H1 (cell line): ENCODE results near the gene SUCNR1. TPM values are rescaled to one million over a fixed set of nuclear protein-coding genes. Genes with fewer than 3 reads are reported as not detected.

ENCODE experiments used
- CTCF ChIA-PET: fragments of 300-600 bp; sonication (Branson Sonifier 250); formaldehyde crosslinking; loops from one replicate; lab custom pipeline; 2021; ENCODE audit not compliant: partially characterized antibody; lab: Charles Lee
- POLR2A ChIA-PET: fragments of 300-600 bp; sonication (Branson Sonifier 250); formaldehyde crosslinking; loops from one replicate; lab custom pipeline; 2021; ENCODE audit warnings: inconsistent platforms; ENCODE audit not compliant: partially characterized antibody; lab: Charles Lee
- DNase-seq, 2 experiments: peaks; one replicate each; pipeline versions ENCODE4 v3.0.0 to v3.0.0-alpha.2; 2010 to 2022; ENCODE audit warnings: low spot score in 2 of 2, low read depth in 1 of 2, mixed read lengths in 1 of 2
- FAIRE-seq: peaks from 2 replicates; lab custom pipeline; 2011; peaks lifted over from hg19 to GRCh38; lab: Jason Lieb, UNC
- H2AFZ ChIP-seq: 2 replicates; pipeline ENCODE4 v1.8.1; 2012; ENCODE audit warnings: low read length, inconsistent platforms
- H2AK5ac ChIP-seq: 2 replicates; pipeline ENCODE4 v1.6.1; 2013; ENCODE audit warnings: low read depth, low read length
- H2BK120ac ChIP-seq: replicated peaks from 2 replicates; pipeline ENCODE3; 2013; ENCODE audit warnings: low read depth, low read length, inconsistent platforms
- H2BK12ac ChIP-seq: 2 replicates; pipeline ENCODE4 v1.6.1; 2013; ENCODE audit warnings: low read depth, low read length
- H2BK15ac ChIP-seq: 2 replicates; pipeline ENCODE4 v1.6.1; 2013; ENCODE audit warnings: low read length
- H2BK20ac ChIP-seq: 2 replicates; pipeline ENCODE4 v1.6.1; 2013; ENCODE audit warnings: low read length
- H2BK5ac ChIP-seq: 2 replicates; pipeline ENCODE4 v1.6.1; 2013; ENCODE audit warnings: low read depth, low read length
- H3K14ac ChIP-seq: 2 replicates; pipeline ENCODE4 v1.6.1; 2013; ENCODE audit warnings: inconsistent platforms; ENCODE audit not compliant: insufficient read length
- H3K18ac ChIP-seq: 2 replicates; pipeline ENCODE4 v1.6.1; 2013; ENCODE audit warnings: low read length; ENCODE audit errors: extremely low read depth
- H3K23ac ChIP-seq: 2 replicates; pipeline ENCODE4 v1.6.1; 2013; ENCODE audit warnings: inconsistent platforms; ENCODE audit not compliant: insufficient read length
- H3K23me2 ChIP-seq: 2 replicates; pipeline ENCODE4 v1.6.1; 2013; ENCODE audit warnings: low read depth, low read length
- H3K27ac ChIP-seq: 2 replicates; pipeline ENCODE4 v1.6.1; 2011; ENCODE audit warnings: low read depth, low read length, inconsistent platforms
- H3K27me3 ChIP-seq, 4 experiments: replicated peaks in 1 of 4; 1 replicate in 1 of 4; 2 replicates in 3 of 4; pipeline versions ENCODE4 v1.6.1 to v1.8.1; 2011 to 2013; ENCODE audit warnings: low read length in 3 of 4, mild to moderate bottlenecking in 3 of 4, inconsistent platforms in 2 of 4, mixed read lengths in 2 of 4, moderate library complexity in 1 of 4; ENCODE audit not compliant: control insufficient read depth in 3 of 4, insufficient read depth in 3 of 4; ENCODE audit errors: extremely low read depth in 1 of 4
- H3K36me3 ChIP-seq, 4 experiments: 2 replicates each; pipeline versions ENCODE4 v1.6.1 to v1.8.1; 2011 to 2013; ENCODE audit warnings: mild to moderate bottlenecking in 4 of 4, low read length in 3 of 4, moderate library complexity in 2 of 4, control low read depth in 1 of 4, inconsistent platforms in 1 of 4; ENCODE audit not compliant: insufficient read depth in 4 of 4, control insufficient read depth in 2 of 4
- H3K4ac ChIP-seq: replicated peaks from 2 replicates; pipeline ENCODE3; 2013; ENCODE audit warnings: low read length, low read depth, mixed read lengths, inconsistent platforms; ENCODE audit not compliant: insufficient read length
- H3K4me1 ChIP-seq, 4 experiments: replicated peaks in 1 of 4; 1 replicate in 1 of 4; 2 replicates in 3 of 4; pipeline versions ENCODE4 v1.6.1 to v1.8.1; 2011 to 2013; ENCODE audit warnings: low read length in 3 of 4, inconsistent platforms in 2 of 4, mixed read lengths in 1 of 4; ENCODE audit not compliant: insufficient read depth in 4 of 4, control insufficient read depth in 3 of 4
- H3K4me2 ChIP-seq, 2 experiments: 2 replicates each; pipeline versions ENCODE4 v1.6.1 to v1.8.1; 2011 to 2013; ENCODE audit warnings: low read depth in 2 of 2, low read length in 2 of 2, control low read depth in 1 of 2, inconsistent platforms in 1 of 2, mild to moderate bottlenecking in 1 of 2; ENCODE audit not compliant: insufficient read depth in 1 of 2
- H3K4me3 ChIP-seq, 4 experiments: fragments of 200-600, 300-600 bp in 1 of 4; sonication (generic), shearing (Covaris generic), sonication (Bioruptor Twin) in 1 of 4; 2 replicates each; pipeline versions ENCODE4 v1.5.1 to v1.8.1; 2011 to 2016; ENCODE audit warnings: low read length in 4 of 4, low read depth in 3 of 4, control low read depth in 2 of 4, inconsistent platforms in 2 of 4, mild to moderate bottlenecking in 2 of 4, mixed read lengths in 1 of 4, moderate library complexity in 1 of 4; ENCODE audit not compliant: insufficient read depth in 2 of 4; ENCODE audit errors: extremely low read depth in 1 of 4
- H3K56ac ChIP-seq: replicated peaks from 2 replicates; pipeline ENCODE3; 2013; ENCODE audit warnings: low read depth, mild to moderate bottlenecking, mixed read lengths, low read length, inconsistent platforms; ENCODE audit not compliant: insufficient read length
- H3K79me1 ChIP-seq: 2 replicates; pipeline ENCODE4 v1.6.1; 2013; ENCODE audit warnings: low read depth, low read length, control low read depth
- H3K79me2 ChIP-seq, 2 experiments: 2 replicates each; pipeline versions ENCODE4 v1.6.1 to v1.8.1; 2012 to 2013; ENCODE audit warnings: low read length in 2 of 2, mild to moderate bottlenecking in 2 of 2, inconsistent platforms in 1 of 2; ENCODE audit not compliant: insufficient read depth in 2 of 2, control insufficient read depth in 1 of 2
- H3K9ac ChIP-seq, 4 experiments: replicated peaks in 1 of 4; 1 replicate in 1 of 4; 2 replicates in 3 of 4; pipeline versions ENCODE4 v1.6.1 to v1.8.1; 2011 to 2013; ENCODE audit warnings: low read depth in 3 of 4, low read length in 3 of 4, control low read depth in 2 of 4, mild to moderate bottlenecking in 2 of 4, moderate library complexity in 2 of 4, inconsistent platforms in 1 of 4; ENCODE audit errors: extremely low read depth in 1 of 4
- H3K9me3 ChIP-seq, 2 experiments: 2 replicates each; pipeline versions ENCODE4 v1.6.1 to v1.8.1; 2012 to 2013; ENCODE audit warnings: mild to moderate bottlenecking in 2 of 2, moderate library complexity in 2 of 2, control low read depth in 1 of 2, inconsistent platforms in 1 of 2, low read depth in 1 of 2, low read length in 1 of 2, mixed read lengths in 1 of 2; ENCODE audit not compliant: insufficient read depth in 2 of 2
- H4K20me1 ChIP-seq, 2 experiments: replicated peaks in 1 of 2; 2 replicates each; pipeline versions ENCODE3 to v1.8.1; 2011 to 2013; ENCODE audit warnings: inconsistent platforms in 2 of 2, low read length in 2 of 2, mild to moderate bottlenecking in 1 of 2; ENCODE audit not compliant: insufficient read depth in 2 of 2, control insufficient read depth in 1 of 2
- H4K5ac ChIP-seq: 2 replicates; pipeline ENCODE4 v1.6.1; 2013; ENCODE audit warnings: low read length, low read depth, mixed read lengths, inconsistent platforms; ENCODE audit not compliant: insufficient read length
- H4K8ac ChIP-seq: 2 replicates; pipeline ENCODE4 v1.8.0; 2013; ENCODE audit warnings: mild to moderate bottlenecking, moderate library complexity, low read length, inconsistent platforms; ENCODE audit not compliant: insufficient read depth; ENCODE audit errors: extremely low read depth
- H4K91ac ChIP-seq: replicated peaks from 2 replicates; pipeline ENCODE3; 2013; ENCODE audit warnings: low read length, mixed read lengths, inconsistent platforms; ENCODE audit not compliant: insufficient read length
- CEBPB ChIP-seq: IDR thresholded peaks from 2 replicates; pipeline ENCODE4 v1.6.1; 2012; ENCODE audit warnings: low read depth, low read length
- CHD1 ChIP-seq: IDR thresholded peaks from 2 replicates; pipeline ENCODE4 v1.6.1; 2012; ENCODE audit warnings: low read depth, low read length, improper control_type of control experiment
- EZH2 ChIP-seq: fragments of 200-600 bp; sonication (generic); IDR thresholded peaks from 2 replicates; pipeline ENCODE4 v1.7.1; 2012; ENCODE audit warnings: low read depth, mild to moderate bottlenecking, moderate library complexity, low read length, inconsistent platforms; ENCODE audit not compliant: severe bottlenecking
- FOSL1 ChIP-seq: IDR thresholded peaks from 2 replicates; pipeline ENCODE4 v1.6.1; 2011; ENCODE audit warnings: mild to moderate bottlenecking, low read depth, low read length, moderate library complexity; ENCODE audit not compliant: insufficient read depth
- JUND ChIP-seq: IDR thresholded peaks from 2 replicates; pipeline ENCODE4 v1.6.1; 2011; ENCODE audit warnings: mild to moderate bottlenecking, improper control_type of control experiment, low read length
- KDM4A ChIP-seq: IDR thresholded peaks from one replicate; pipeline ENCODE4 v1.7.1; 2012; ENCODE audit warnings: low read depth, mild to moderate bottlenecking, moderate library complexity, low read length, inconsistent platforms; ENCODE audit not compliant: severe bottlenecking
- POU5F1 ChIP-seq: IDR thresholded peaks from 2 replicates; pipeline ENCODE4 v1.6.1; 2011; ENCODE audit warnings: low read depth, mild to moderate bottlenecking, low read length, moderate library complexity
- SUZ12 ChIP-seq: fragments of 200-600 bp; sonication (generic); IDR thresholded peaks from 2 replicates; pipeline ENCODE4 v1.6.1; 2012; ENCODE audit warnings: mild to moderate bottlenecking, inconsistent platforms, low read length, moderate library complexity, mixed read lengths
- TAF1 ChIP-seq: IDR thresholded peaks from 2 replicates; pipeline ENCODE4 v1.6.1; 2011; ENCODE audit warnings: mild to moderate bottlenecking, low read depth, low read length
- TAF7 ChIP-seq: optimal IDR thresholded peaks from 2 replicates; pipeline ENCODE3; 2011; ENCODE audit warnings: low read depth, mild to moderate bottlenecking, inconsistent platforms, low read length, moderate library complexity, borderline replicate concordance
- TBP ChIP-seq: IDR thresholded peaks from 2 replicates; pipeline ENCODE4 v1.6.1; 2011; ENCODE audit warnings: low read depth, low read length, improper control_type of control experiment
- TEAD4 ChIP-seq: IDR thresholded peaks from 2 replicates; pipeline ENCODE4 v1.6.1; 2012; ENCODE audit warnings: low read depth, low read length, inconsistent platforms, mixed read lengths
- long read RNA-seq, 2 experiments: library from RNA in 1 of 2; library from capped mRNA in 1 of 2; stranded (forward); transcript quantifications; one replicate each; pipeline ENCODE4 v2.0.0, GENCODE V29; 2021; ENCODE audit warnings: inconsistent platforms in 1 of 2
- polyA minus RNA-seq, 3 experiments: library from RNA; depleted of rRNA, polyadenylated mRNA; stranded (reverse); fragments of >200 nt; gene quantifications; 1 replicate in 2 of 3; 2 replicates in 1 of 3; pipeline ENCODE4 v1.2.3, GENCODE V29; 2011
- polyA plus RNA-seq, 7 experiments: library from polyadenylated mRNA; depleted of rRNA in 3 of 7; stranded (reverse) in 5 of 7; unstranded in 2 of 7; fragments of >200 nt in 5 of 7; fragments of 200-250 nt in 2 of 7; gene quantifications; 1 replicate in 5 of 7; 2 replicates in 1 of 7; 4 replicates in 1 of 7; pipeline versions ENCODE4 v1.2.1 to v1.2.3, GENCODE V29; 2011 to 2013; ENCODE audit warnings: missing spikeins in 2 of 7, mixed read lengths in 2 of 7
- total RNA-seq: library from RNA; stranded (reverse); fragmentation: NEBNext Ultra II Directional; extraction: Animal tissue kit (Norgen Biotek cat#: 25700); gene quantifications from 2 replicates; pipeline ENCODE4 v1.2.1, GENCODE V29; 2021

Gene SUCNR1
- total RNA-seq (not detected in 2 replicates), polyA plus RNA-seq (2011; rRNA removed) (not detected in 2 replicates), polyA minus RNA-seq (2011; rRNA and poly(A)+ RNA removed) (not detected in 2 replicates)
- polyA plus RNA-seq (2011; cell fraction: cytosol; rRNA removed): not detected
- polyA plus RNA-seq (2011; cell fraction: nucleus; rRNA removed): not detected
- not detected in 4 replicates for polyA plus RNA-seq (2012, experiment 1 of 2)
- not detected for polyA plus RNA-seq (2012, experiment 2 of 2)
- under 0.01 TPM for polyA plus RNA-seq (2013, experiment 1 of 2)
- not detected for polyA plus RNA-seq (2013, experiment 2 of 2)
- polyA minus RNA-seq (2011; cell fraction: cytosol; rRNA and poly(A)+ RNA removed): not detected
- not detected for polyA minus RNA-seq (2011; cell fraction: nucleus; rRNA and poly(A)+ RNA removed)
- long read RNA-seq, experiment 1: 0 reads
- long read RNA-seq, experiment 2: 0 reads

GRCh38 chr3:151873398-151873797 lies at the start of gene SUCNR1:
TSS of gene SUCNR1 (plus strand) at chr3:151873643. CDS start at chr3:151879893, 6,250 bp downstream.
- Histone ChIP-seq H2AK5ac (no peak within 1 kb of the TSS), H3K27ac (no peak within 1 kb of the TSS), H3K4me3 (no peak within 1 kb of the TSS), H2BK20ac (no peak within 1 kb of the TSS), H3K56ac (no peak within 1 kb of the TSS), H3K79me1 (no peaks in the 10 kb centered on the region), H3K4me2 (no peak within 1 kb of the TSS), H3K23ac (no peak within 1 kb of the TSS), H3K9ac (no peak within 1 kb of the TSS), H2BK15ac (no peak within 1 kb of the TSS), H3K36me3 (no peaks in the 10 kb centered on the region), H4K91ac (no peak within 1 kb of the TSS), H2AFZ (no peak within 1 kb of the TSS), H2BK120ac (no peak within 1 kb of the TSS), H3K14ac (no peak within 1 kb of the TSS), H3K23me2 (no peaks in the 10 kb centered on the region), H3K18ac (no peak within 1 kb of the TSS), H3K4me1 (no peaks in the 10 kb centered on the region), H4K5ac (no peak within 1 kb of the TSS), H3K79me2 (no peaks in the 10 kb centered on the region), H3K27me3 (no peaks in the 10 kb centered on the region), H4K20me1 (no peaks in the 10 kb centered on the region), H2BK5ac (no peak within 1 kb of the TSS), H2BK12ac (no peak within 1 kb of the TSS), H3K4ac (no peak within 1 kb of the TSS), H3K9me3 (no peaks in the 10 kb centered on the region), H4K8ac (no peak within 1 kb of the TSS)
- ChIA-PET CTCF (no interaction called here), POLR2A (no interaction called here)
- TF ChIP-seq CHD1 (no peak), CEBPB (no peak), TBP (no peak), KDM4A (no peak), EZH2 (no peak), TAF7 (no peak), TAF1 (no peak), SUZ12 (no peak), TEAD4 (no peak), POU5F1 (no peak), JUND (no peak), FOSL1 (no peak)
- no peak for FAIRE-seq
- no peak for DNase-seq
